Retinal pigment epithelial cell (primary cell): ENCODE measurements around the gene TRIM4.
"Not testable (repeated sequence)": the region's sequence is repeated elsewhere in the genome, so short reads cannot be mapped to it uniquely, and the experiment has no call there.

Experiments used
- DNase-seq: peaks from one replicate; pipeline ENCODE4 v3.0.0-alpha.2; 2010; ENCODE audit warnings: low read depth
- H3K4me3 ChIP-seq: 2 replicates; pipeline ENCODE4 v1.5.1; 2011; ENCODE audit warnings: mild to moderate bottlenecking, low read length, control low read depth, moderate library complexity
- TF ChIP-seq, protein P1 (sequence below): conservative IDR thresholded peaks from 2 replicates; pipeline ENCODE4 v1.5.1; 2011; ENCODE audit warnings: low read depth, low read length, control low read depth, inconsistent platforms

TRIM4 gene

DNA sequence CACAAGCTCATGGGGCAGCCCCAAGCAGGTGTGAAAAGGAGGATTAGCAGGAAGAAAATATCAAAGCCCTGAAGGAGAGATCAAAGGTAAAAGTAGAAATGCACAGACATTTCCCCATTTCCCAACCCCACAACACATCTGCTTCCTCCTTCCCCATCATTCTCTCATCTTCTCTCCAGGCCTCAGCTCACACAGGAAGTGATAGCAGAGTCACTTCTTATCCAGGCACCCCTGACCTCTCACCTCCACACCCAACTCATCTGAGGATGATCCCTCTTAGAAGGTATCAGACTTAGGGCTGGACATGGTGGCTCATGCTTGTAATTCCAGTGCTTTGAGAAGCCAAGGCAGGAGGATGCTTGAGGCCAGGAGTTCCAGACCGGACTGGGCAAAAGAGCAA is 28.3 kb upstream of the TRIM4 start:
- no peak for DNase-seq
- H3K4me3 ChIP-seq = no peak overlapping the region
- TF ChIP-seq, protein P1, sequence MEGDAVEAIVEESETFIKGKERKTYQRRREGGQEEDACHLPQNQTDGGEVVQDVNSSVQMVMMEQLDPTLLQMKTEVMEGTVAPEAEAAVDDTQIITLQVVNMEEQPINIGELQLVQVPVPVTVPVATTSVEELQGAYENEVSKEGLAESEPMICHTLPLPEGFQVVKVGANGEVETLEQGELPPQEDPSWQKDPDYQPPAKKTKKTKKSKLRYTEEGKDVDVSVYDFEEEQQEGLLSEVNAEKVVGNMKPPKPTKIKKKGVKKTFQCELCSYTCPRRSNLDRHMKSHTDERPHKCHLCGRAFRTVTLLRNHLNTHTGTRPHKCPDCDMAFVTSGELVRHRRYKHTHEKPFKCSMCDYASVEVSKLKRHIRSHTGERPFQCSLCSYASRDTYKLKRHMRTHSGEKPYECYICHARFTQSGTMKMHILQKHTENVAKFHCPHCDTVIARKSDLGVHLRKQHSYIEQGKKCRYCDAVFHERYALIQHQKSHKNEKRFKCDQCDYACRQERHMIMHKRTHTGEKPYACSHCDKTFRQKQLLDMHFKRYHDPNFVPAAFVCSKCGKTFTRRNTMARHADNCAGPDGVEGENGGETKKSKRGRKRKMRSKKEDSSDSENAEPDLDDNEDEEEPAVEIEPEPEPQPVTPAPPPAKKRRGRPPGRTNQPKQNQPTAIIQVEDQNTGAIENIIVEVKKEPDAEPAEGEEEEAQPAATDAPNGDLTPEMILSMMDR = no peak

DNA sequence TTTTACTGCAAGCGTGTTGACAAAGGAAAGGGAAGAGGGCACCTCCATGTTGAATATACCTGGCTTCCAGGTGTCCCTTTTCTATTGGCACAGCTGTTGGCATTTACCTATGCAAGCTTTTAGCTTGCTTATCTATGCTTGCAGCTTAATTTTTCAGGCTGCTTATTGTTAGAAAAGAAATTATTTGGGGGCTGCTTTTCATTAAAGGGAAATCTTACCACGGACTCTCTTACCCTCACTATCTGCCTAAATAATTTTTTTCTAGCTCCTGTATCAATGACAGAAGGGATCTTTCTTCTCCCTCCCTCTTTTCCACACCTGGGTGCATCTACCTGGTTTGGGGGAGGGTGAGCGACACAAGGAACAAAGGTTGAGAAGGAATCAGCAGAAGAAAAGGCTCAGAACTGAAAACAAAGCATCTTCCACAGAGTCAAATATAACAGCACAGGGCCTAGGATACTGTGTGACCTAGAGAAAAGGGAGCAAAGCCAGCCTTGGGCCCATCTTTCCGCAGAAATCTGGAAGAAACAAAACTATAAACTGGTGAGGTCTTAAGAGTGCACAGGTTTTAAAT is 25.3 kb upstream of the TRIM4 start:
- TF ChIP-seq, protein P1 = no peak
- no peak overlapping the region for H3K4me3 ChIP-seq
- no peak for DNase-seq

DNA sequence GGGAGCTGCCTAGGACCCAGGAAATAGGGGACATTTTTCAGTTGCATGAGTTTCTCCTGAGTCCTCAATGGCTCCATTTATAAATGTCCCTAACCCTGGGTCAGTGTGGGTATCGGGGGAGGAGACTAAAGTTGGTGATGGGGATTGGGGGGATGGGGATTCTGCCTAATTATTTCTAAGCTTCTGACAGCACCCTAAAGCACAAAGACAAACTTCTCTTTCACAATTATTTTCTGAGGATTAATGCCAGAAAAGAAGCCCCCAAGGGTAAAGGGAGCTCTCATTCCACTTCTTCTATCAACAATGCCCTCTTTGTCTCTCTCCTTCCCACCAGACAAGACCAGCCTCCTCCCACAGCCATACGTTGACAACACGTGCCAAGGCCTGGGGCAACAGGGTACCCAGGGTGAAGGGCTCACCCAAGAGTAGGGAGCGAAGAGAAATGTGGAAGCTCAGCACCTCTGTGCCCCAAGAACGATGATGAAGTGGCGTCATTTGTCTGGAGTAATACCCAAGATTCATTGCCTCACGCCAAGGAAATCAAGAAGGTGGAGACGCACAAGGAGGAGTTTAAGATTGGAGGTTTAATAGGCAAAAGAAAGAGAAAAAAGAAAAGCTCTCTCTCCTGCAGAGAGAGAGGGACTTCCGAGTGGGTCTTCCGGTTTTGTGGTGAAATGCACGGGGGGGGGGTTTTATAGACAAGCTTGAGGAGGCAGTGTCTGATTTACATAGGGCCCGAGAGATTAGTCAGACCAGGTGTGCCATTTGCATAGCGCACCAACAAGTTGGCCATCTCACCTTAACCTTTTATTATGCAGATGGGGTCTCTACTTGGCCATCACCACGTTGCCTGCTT is 24.5 kb upstream of the TRIM4 start:
- TF ChIP-seq, protein P1 = no peak
- H3K4me3 ChIP-seq = no peak overlapping the region
- DNase-seq = no peak

- DNase-seq = no peak
- TF ChIP-seq, protein P1 = no peak
- no peak overlapping the region for H3K4me3 ChIP-seq
These were observed 19.0 kb upstream of the TRIM4 start for GRCh38 chr7:99938296-99938695.

DNA sequence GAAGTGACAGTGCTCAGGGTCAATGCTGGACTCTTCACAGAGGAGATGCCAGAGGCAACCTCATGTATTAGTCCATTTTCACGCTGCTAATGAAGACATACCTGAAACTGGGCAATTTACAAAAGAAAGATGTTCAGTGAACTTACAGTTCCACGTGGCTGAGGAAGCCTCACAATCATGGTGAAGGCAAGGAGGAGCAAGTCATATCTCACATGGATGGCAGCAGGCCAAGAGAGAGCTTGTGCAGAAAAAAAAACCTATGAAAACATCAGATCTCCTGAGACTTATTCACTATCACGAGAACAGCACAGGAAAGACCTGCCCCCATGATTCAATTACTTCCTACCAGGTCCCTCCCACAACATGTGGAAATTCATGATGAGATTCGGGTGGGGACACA is 15.7 kb upstream of the TRIM4 start:
- not testable (repeated sequence) for H3K4me3 ChIP-seq, DNase-seq

DNA sequence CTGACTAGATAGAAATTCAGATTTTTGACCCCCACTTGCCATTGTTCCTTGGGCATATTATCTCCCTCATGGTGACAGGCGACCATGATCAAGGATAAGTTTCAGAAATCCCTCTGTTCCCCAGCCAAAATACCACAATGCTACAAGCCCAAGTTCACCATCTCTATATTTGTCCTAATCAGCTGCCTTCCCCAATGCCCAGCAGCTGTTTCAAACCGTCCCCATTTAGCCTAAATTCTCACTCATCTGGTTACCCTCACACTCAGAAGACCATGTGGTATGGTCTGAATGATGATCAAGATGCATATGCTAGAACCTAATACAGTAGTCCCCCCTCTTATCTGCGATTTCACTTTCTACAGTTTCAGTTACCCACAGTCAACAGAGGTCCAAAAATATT is 11.0 kb upstream of the TRIM4 start:
- H3K4me3 ChIP-seq = no peak overlapping the region
- no peak for DNase-seq
- TF ChIP-seq, protein P1 = no peak

GRCh38 chr7:99929730-99930053 is 10.4 kb upstream of the TRIM4 start:
- TF ChIP-seq, protein P1 = no peak
- DNase-seq = no peak
- no peak overlapping the region for H3K4me3 ChIP-seq
